AG08395 (cell line): ENCODE results near the gene POLD4.

Source experiments
- DNase-seq: peaks from one replicate; pipeline ENCODE4 v3.0.0; 2012; ENCODE audit warnings: mixed read lengths, low spot score

POLD4 gene

GRCh38 chr11:67370351-67371076 lies 17.2 kb upstream of the POLD4 start:
- DNase-seq: no peak

- no peak for DNase-seq
These were observed 16.5 kb upstream of the POLD4 start for GRCh38 chr11:67369801-67370284.

- DNase-seq: no peak
These were observed 15.9 kb upstream of the POLD4 start for GRCh38 chr11:67369275-67369674.

- no peak for DNase-seq
These were observed 15.3 kb upstream of the POLD4 start for GRCh38 chr11:67368621-67369020.

GRCh38 chr11:67367761-67368227 lies 14.4 kb upstream of the POLD4 start:
- no peak for DNase-seq

- no peak for DNase-seq
These were observed 13.8 kb upstream of the POLD4 start for GRCh38 chr11:67366961-67367760.

- no peak for DNase-seq
These were observed 13.2 kb upstream of the POLD4 start for GRCh38 chr11:67366546-67366945.

GRCh38 chr11:67365736-67366444 lies 12.5 kb upstream of the POLD4 start:
- DNase-seq: no peak

- no peak for DNase-seq
These were observed 11.7 kb upstream of the POLD4 start for GRCh38 chr11:67364783-67365722.

- no peak for DNase-seq
These were observed 10.8 kb upstream of the POLD4 start for GRCh38 chr11:67364169-67364568.

GRCh38 chr11:67357831-67358670 lies 4.7 kb upstream of the POLD4 start:
- peak; percentile 46 for DNase-seq

GRCh38 chr11:67356864-67357561 lies 3.7 kb upstream of the POLD4 start:
- DNase-seq: peak; percentile 67

- no peak for DNase-seq
These were observed 3.1 kb upstream of the POLD4 start for GRCh38 chr11:67356387-67356863.

- DNase-seq: no peak
These were observed 2.5 kb upstream of the POLD4 start for GRCh38 chr11:67355794-67356386.

GRCh38 chr11:67355023-67355793 lies 1.9 kb upstream of the POLD4 start:
- DNase-seq: no peak

GRCh38 chr11:67354075-67355022 lies 1.0 kb upstream of the POLD4 start:
- DNase-seq: peak; percentile 96
